Left ventricle myocardium inferior (tissue), 1 donor: ENCODE data around the gene EHBP1L1. TPM values are rescaled to one million over a fixed set of nuclear protein-coding genes. Genes with fewer than 3 reads are reported as not detected.

Source experiments
- DNase-seq: peaks from one replicate; pipeline ENCODE4 v3.0.0-alpha.2; 2020
- H3K27ac ChIP-seq: fragments of 200-600 bp; replicated peaks from 2 replicates; pipeline ENCODE4 v1.8.0; 2021
- H3K27me3 ChIP-seq: fragments of 200-600 bp; 2 replicates; pipeline ENCODE4 v1.8.0; 2021; ENCODE audit warnings: low read depth
- H3K36me3 ChIP-seq: fragments of 200-600 bp; 2 replicates; pipeline ENCODE4 v1.8.0; 2021
- H3K4me1 ChIP-seq: fragments of 200-600 bp; 2 replicates; pipeline ENCODE4 v1.8.0; 2021
- H3K4me3 ChIP-seq: fragments of 200-600 bp; 2 replicates; pipeline ENCODE4 v1.8.0; 2021; ENCODE audit warnings: mild to moderate bottlenecking, moderate library complexity
- H3K9me3 ChIP-seq: fragments of 200-600 bp; replicated peaks from 2 replicates; pipeline ENCODE4 v1.8.0; 2021
- CTCF ChIP-seq: fragments of 200-600 bp; IDR thresholded peaks from 2 replicates; pipeline ENCODE4 v1.8.0; 2021; ENCODE audit warnings: antibody characterized with exemption, mild to moderate bottlenecking, borderline replicate concordance
- intact Hi-C: fragments of 100-400 bp; cut with micrococcal nuclease; formaldehyde crosslinking; loops from one replicate; pipeline ENCODE4 v1.11.0; 2022
- total RNA-seq: library from RNA; stranded (reverse); fragmentation: NEBNext Ultra II Directional; extraction: Animal tissue kit (Norgen Biotek cat#: 25700); gene quantifications from one replicate; pipeline ENCODE4 v1.2.1, GENCODE V29; 2021
- donor health status: DM: no; HTN: yes; CAD: no; lungs with severe emphysema.

Gene EHBP1L1
- total RNA-seq, 1 donor from 2014 or later, result 69.5 TPM

- Histone ChIP-seq H3K9me3 (no peaks in the 10 kb centered on the region), H3K27ac (no peak overlapping the region), H3K4me1 (peaks cover 49% of the 10 kb centered on the region), H3K36me3 (peaks cover 42% of the 10 kb centered on the region), H3K4me3 (no peak overlapping the region), H3K27me3 (peaks cover 13% of the 10 kb centered on the region)
- TF ChIP-seq CTCF, result no peak
- intact Hi-C loops, result no loop called here
- DNase-seq, result no peak
Observed at GRCh38 chr11:65584723-65585171, 8.9 kb downstream of the EHBP1L1 start.

GRCh38 chr11:65585396-65586246 lies 9.8 kb downstream of the EHBP1L1 start:
- no peaks in the 10 kb centered on the region for H3K9me3 ChIP-seq
- H3K4me1 ChIP-seq, result peaks cover 58% of the 10 kb centered on the region
- TF ChIP-seq CTCF, result no peak
- H3K4me3 ChIP-seq, result no peak overlapping the region
- no peak for DNase-seq
- intact Hi-C loops, result no loop called here
- H3K27ac ChIP-seq, result peak overlapping the region; percentile 91
- peaks cover 40% of the 10 kb centered on the region for H3K36me3 ChIP-seq
- H3K27me3 ChIP-seq, result peaks cover 13% of the 10 kb centered on the region

DNA sequence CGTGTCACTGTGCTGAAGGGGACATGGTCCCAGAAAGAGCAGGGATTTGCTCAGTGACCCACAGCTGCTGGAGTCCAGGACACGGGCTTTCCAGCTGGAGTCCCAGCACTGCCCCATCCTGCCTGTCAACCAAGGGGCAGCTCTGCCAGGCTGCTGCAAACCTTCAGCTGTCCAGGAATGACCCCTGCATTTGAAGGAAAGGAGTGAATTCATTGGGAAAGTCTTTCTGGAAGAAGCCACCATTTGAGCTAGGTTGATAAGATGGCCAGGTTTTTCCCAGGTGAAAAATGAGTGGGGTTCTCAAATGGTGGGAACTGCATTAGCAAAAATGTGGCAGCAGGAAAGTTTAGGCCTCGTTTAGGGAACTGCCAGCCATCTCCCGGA lies 10.4 kb downstream of the EHBP1L1 start:
- no peak for DNase-seq
- Histone ChIP-seq H3K27me3 (peaks cover 13% of the 10 kb centered on the region), H3K4me1 (peaks cover 61% of the 10 kb centered on the region), H3K27ac (peak overlapping the region; percentile 91), H3K4me3 (peak overlapping the region; percentile 34), H3K36me3 (peaks cover 40% of the 10 kb centered on the region), H3K9me3 (no peaks in the 10 kb centered on the region)
- TF ChIP-seq CTCF, result no peak
- intact Hi-C loops, result no loop called here

GRCh38 chr11:65586676-65587075 lies 10.8 kb downstream of the EHBP1L1 start:
- Histone ChIP-seq H3K36me3 (peaks cover 40% of the 10 kb centered on the region), H3K4me1 (peaks cover 65% of the 10 kb centered on the region), H3K9me3 (no peaks in the 10 kb centered on the region), H3K27ac (peak overlapping the region; percentile 91), H3K27me3 (peaks cover 13% of the 10 kb centered on the region), H3K4me3 (peak overlapping the region; percentile 34)
- intact Hi-C loops, result no loop called here
- no peak for TF ChIP-seq CTCF
- DNase-seq, result no peak

GRCh38 chr11:65588199-65589054 lies 12.6 kb downstream of the EHBP1L1 start:
- intact Hi-C loops, result no loop called here
- TF ChIP-seq CTCF, result peak; percentile 66
- peaks cover 82% of the 10 kb centered on the region for H3K4me1 ChIP-seq
- H3K27me3 ChIP-seq, result peaks cover 13% of the 10 kb centered on the region
- H3K36me3 ChIP-seq, result peaks cover 35% of the 10 kb centered on the region
- peak; percentile 66 for DNase-seq
- H3K9me3 ChIP-seq, result no peaks in the 10 kb centered on the region
- H3K4me3 ChIP-seq, result peak overlapping the region; percentile 34
- H3K27ac ChIP-seq, result peak overlapping the region; percentile 91
